PFSK-1 (cell line): ENCODE data around the gene RAD51D.

ENCODE experiments used
- FOXP2 ChIP-seq: optimal IDR thresholded peaks from 2 replicates; pipeline ENCODE3; 2011; ENCODE audit warnings: borderline replicate concordance, control low read depth, inconsistent platforms; ENCODE audit not compliant: insufficient read depth; ENCODE audit errors: extremely low read length, extremely low read depth
- POLR2AphosphoS5 ChIP-seq: IDR thresholded peaks from 2 replicates; pipeline ENCODE4 v1.6.1; 2012; ENCODE audit warnings: low read depth, mild to moderate bottlenecking, control low read depth, low read length, moderate library complexity
- REST ChIP-seq, 2 experiments: IDR thresholded peaks; 2 replicates each; pipeline versions ENCODE4 v1.6.1 to v1.8.0; 2011 to 2012; ENCODE audit warnings: low read depth in 2 of 2, low read length in 2 of 2, control low read depth in 1 of 2, inconsistent platforms in 1 of 2, mild to moderate bottlenecking in 1 of 2, moderate library complexity in 1 of 2; ENCODE audit not compliant: insufficient read depth in 1 of 2
- SIN3A ChIP-seq: IDR thresholded peaks from 2 replicates; pipeline ENCODE4 v1.6.1; 2012; ENCODE audit warnings: mild to moderate bottlenecking, low read length, moderate library complexity, borderline replicate concordance; ENCODE audit not compliant: insufficient read depth
- TAF1 ChIP-seq: IDR thresholded peaks from 2 replicates; pipeline ENCODE4 v1.6.1; 2012; ENCODE audit warnings: low read length, control low read depth, borderline replicate concordance; ENCODE audit not compliant: insufficient read depth

The RAD51D gene

GRCh38 chr17:35094902-35095301, 24.8 kb downstream of the RAD51D start:
- TF ChIP-seq TAF1 (no peak), POLR2AphosphoS5 (no peak), SIN3A (no peak), REST (IDR thresholded peaks at IDR 0.05; ENCODE audit: insufficient read depth in 1 of 2, low read depth in 2 of 2, low read length in 2 of 2) (no peak)

GRCh38 chr17:35089586-35090296, 29.9 kb downstream of the RAD51D start:
- no peak for TF ChIP-seq SIN3A
- TF ChIP-seq FOXP2, result no peak
- peak in 1 of 2 experiments; percentile 19; a peak in 1 of 4 replicates for TF ChIP-seq REST (IDR thresholded peaks at IDR 0.05; ENCODE audit: insufficient read depth in 1 of 2, low read depth in 2 of 2, low read length in 2 of 2)
- peak; percentile 51; the same call in 1 of the 2 replicates for TF ChIP-seq POLR2AphosphoS5
- no peak for TF ChIP-seq TAF1

- peak; percentile 7 for TF ChIP-seq FOXP2
- 0 out of 2 replicates have a peak, but pooled peaks have one; percentile 36 for TF ChIP-seq TAF1
- no peak; the same call in 1 of the 2 replicates for TF ChIP-seq SIN3A
- 0 out of 2 replicates have a peak, but pooled peaks have one; percentile 16 for TF ChIP-seq POLR2AphosphoS5
- TF ChIP-seq REST (IDR thresholded peaks at IDR 0.05; ENCODE audit: insufficient read depth in 1 of 2, low read depth in 2 of 2, low read length in 2 of 2), result no peak
Observed at GRCh38 chr17:35088881-35089585, 30.6 kb downstream of the RAD51D start.

- TF ChIP-seq REST (IDR thresholded peaks at IDR 0.05; ENCODE audit: insufficient read depth in 1 of 2, low read depth in 2 of 2, low read length in 2 of 2) (0 out of 4 replicates have a peak, but pooled peaks of 1 of the 2 experiments have one; percentile 9), FOXP2 (no peak)
Observed at GRCh38 chr17:35088356-35088880, 31.2 kb downstream of the RAD51D start.
